A673 (cell line): Measurements from ENCODE around the gene SALL1.

ENCODE experiments used
- EZH2 ChIP-seq: fragments of 200-600 bp; sonication (generic); IDR thresholded peaks from 2 replicates; pipeline ENCODE4 v1.6.1; 2017; ENCODE audit warnings: borderline replicate concordance, low read depth, mild to moderate bottlenecking, mixed read lengths, antibody characterized with exemption, low read length; ENCODE audit not compliant: poor library complexity, severe bottlenecking
- TF ChIP-seq, protein P1 (sequence below): fragments of 300-800, 200-600 bp; sonication (generic); conservative IDR thresholded peaks from 2 replicates; pipeline ENCODE4 v1.5.1; 2017; ENCODE audit warnings: low read depth, mild to moderate bottlenecking, antibody characterized with exemption, low read length, moderate library complexity, mixed read lengths

GRCh38 chr16:51164574-51164973, 13.5 kb upstream of the SALL1 start:
- TF ChIP-seq, protein P1, sequence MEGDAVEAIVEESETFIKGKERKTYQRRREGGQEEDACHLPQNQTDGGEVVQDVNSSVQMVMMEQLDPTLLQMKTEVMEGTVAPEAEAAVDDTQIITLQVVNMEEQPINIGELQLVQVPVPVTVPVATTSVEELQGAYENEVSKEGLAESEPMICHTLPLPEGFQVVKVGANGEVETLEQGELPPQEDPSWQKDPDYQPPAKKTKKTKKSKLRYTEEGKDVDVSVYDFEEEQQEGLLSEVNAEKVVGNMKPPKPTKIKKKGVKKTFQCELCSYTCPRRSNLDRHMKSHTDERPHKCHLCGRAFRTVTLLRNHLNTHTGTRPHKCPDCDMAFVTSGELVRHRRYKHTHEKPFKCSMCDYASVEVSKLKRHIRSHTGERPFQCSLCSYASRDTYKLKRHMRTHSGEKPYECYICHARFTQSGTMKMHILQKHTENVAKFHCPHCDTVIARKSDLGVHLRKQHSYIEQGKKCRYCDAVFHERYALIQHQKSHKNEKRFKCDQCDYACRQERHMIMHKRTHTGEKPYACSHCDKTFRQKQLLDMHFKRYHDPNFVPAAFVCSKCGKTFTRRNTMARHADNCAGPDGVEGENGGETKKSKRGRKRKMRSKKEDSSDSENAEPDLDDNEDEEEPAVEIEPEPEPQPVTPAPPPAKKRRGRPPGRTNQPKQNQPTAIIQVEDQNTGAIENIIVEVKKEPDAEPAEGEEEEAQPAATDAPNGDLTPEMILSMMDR = no peak
- TF ChIP-seq EZH2 = no peak
